Measurements from ENCODE around the gene MYO15B.
"Not testable (repeated sequence)": the region's sequence is repeated elsewhere in the genome, so short reads cannot be mapped to it uniquely, and the experiment has no call there.

Gene MYO15B

DNA sequence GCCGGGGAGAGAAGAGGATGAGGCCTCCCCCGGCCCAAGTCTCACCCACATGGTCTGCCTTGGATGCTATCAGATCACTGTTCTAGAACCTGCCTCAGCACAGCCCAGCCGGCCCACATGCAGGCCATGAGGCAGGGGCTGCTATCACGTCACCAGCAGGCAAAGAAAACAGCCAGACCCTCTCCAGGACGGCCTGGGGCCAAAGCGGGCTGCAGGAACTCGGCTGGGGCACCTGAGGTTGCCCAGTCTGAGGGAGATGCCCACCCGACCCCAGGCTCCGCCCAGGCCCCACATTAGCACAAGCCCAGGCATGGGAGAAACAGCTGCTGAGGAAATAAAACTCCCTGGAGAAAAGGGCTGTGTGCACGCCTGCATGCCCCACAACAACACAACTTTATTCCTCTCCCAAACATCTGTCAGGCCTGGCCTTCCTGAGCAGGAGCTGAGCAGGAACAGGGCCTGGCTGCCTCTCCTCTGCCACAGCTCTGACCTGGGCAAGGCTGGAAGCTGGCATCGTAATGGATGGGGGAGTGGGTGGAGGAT, 39.0 kb downstream of the MYO15B start:
- no peak for DNase-seq

DNA sequence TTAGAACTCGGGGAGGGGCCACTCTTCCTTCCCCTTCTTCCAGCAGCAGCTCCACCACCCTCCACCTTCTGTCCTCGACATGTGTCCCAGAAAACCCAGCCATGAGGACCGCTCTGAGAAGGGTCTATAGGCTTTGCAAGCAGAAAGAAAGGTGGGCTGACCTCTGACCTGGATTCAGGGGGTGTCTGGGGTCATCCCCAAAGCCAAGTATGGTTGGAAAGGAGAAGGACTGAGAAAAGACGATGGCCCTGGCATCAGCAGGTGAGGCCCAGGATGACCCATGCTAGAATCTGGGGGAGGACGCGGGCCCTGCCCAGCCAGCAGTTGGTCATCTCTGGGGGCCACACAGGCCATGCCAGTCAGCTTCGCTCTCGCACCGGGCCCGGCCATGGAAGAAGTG, 39.5 kb downstream of the MYO15B start:
- no peak for DNase-seq

GRCh38 chr17:75628425-75628824, 40.8 kb downstream of the MYO15B start:
- no peak for DNase-seq

GRCh38 chr17:75629157-75629556, 41.6 kb downstream of the MYO15B start:
- no peak for DNase-seq

- no peak for DNase-seq
Observed at GRCh38 chr17:75630071-75630917, 42.7 kb downstream of the MYO15B start.

- DNase-seq = no peak
Observed at GRCh38 chr17:75631353-75631752, 43.8 kb downstream of the MYO15B start.

GRCh38 chr17:75632428-75632827, 44.8 kb downstream of the MYO15B start:
- no peak for DNase-seq

DNA sequence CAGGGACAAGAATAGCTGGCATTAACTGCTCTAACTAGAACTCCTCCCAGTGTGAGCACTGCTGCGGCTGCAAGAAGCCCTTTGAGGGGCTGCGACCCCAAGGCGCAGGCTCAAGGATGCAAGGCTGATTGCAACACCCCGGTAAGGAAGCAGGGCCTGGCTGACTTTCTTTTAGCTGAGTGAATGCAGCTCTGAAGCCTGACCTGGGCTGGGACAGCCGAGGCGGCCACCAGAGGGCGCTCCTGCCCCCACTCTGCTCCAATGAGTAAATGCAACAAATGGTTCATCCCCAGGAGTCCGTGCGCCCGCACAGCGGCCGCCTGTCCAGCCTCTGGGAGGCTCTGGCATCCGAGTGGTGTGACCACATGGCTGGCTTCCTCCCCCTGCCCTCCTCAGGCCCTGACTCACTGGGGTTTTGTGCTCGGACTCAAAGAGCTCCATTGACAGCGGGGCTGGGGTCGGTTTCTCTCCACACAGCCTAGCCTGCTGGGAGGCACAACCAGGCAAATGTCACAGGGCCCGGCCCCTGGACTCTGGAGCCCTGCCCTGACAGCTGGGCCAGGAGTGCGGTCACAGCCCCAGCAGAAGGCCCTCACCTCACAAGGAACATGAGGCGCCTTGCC, 45.4 kb downstream of the MYO15B start, which contains the start of gene SMIM5:
Gene SMIM5, plus strand, starts transcription at position 572 of the 623 bp plus-strand sequence. CDS start 6,768 bp downstream, outside the sequence.
- peak; percentile 60 for DNase-seq

DNA sequence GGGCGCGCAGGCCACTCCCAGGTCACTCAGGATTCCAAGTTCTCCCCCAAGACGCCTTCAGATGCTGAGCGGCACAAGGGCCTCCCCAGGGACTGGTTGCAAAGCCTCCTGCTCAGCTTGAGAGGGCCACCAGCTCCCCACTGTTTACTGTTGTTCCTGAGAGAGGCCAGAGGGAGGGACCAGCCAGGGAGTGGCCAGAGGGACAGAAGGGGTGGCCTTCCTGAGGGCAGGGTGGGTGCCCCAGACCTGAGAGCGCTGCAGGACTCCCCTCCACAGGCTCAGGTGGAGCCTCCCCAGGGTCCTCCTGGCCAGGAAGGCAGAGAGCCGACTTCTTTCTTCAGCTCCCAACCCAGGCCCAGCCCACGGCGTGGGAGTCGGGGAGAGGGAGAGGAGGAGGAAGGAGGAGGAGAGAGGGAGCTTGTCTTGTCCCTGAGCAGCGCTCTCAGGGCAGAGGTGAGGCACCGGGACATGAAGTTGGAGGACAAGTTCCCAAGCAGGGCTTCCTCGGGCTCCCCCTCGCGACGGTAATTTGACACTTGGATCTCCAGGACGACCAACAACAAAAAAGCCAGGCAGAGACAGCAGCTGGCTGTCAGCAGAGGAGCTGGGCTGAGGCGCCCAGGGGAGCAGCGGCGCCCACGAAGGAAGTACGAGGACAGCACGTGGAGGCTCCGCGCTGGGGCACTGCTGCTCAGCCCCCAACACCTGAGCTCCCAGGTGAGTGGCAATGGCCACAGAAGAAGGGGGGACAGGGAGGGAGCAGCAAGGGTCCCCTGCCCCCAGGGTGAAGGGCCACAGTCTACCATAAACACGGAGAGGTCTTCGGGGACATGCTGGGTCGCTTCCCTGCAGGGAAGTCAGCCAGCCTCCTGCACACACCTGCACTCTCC, 46.1 kb downstream of the MYO15B start:
- peak; percentile 55 for DNase-seq

DNA sequence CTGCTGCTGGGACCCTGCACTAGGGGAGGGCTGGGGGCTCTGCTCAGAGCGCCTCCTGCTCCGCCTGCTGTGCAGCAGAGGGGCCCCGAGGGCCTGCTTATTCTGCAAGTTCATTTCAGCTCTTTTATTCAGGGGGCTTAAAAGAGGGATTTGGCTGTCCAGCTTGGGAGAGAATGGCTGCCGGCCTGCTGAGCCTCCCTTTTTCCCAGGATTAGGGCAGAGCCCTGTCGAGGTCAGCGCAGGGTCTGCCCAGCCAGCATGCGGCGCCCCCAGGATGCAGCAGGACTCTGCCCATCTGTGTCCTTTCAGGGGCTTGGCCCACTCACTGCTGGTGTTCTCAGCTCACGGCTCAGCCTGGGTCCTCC, 46.8 kb downstream of the MYO15B start:
- DNase-seq = no peak

DNA sequence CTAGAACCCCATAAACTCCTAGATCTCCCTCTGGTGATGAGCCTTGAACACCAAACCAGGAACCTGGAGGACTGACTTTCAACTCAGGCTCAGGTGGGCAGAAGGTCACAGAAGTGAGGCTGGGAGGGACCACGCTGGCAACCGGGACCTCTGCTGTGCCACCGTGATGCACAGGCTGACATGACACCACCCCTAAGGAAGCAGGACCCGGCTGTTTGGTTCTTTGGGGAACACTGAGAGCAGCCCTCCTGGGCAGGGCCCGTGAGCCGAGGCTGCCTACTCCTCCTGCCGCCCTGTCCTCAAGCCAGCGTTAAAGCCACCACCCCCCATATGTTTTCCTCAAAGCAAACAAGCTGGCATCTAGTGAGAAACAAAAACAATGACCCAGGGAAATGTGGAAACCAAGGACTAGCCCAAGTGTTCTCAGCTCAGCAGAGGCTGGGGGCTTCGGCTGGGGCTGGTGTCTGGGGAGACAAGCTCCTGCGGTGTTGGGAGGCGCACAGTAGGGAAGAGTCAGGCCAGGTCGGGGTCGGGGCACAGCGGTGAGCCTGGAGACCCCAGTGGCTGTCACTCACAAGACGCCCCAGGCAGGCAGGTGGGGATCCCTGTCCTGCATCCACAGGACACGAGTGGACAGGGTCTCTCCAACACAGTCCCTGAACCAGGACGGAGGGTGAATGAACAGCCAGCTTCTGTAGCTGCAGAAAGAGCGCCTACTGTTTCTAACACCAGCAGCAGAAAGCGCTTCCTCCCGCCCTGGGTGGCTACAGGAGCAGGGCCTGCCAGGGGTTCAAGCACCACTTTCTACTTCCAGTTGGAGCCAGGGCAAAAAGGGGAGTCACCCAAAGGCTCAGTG, 47.4 kb downstream of the MYO15B start:
- no peak for DNase-seq

DNA sequence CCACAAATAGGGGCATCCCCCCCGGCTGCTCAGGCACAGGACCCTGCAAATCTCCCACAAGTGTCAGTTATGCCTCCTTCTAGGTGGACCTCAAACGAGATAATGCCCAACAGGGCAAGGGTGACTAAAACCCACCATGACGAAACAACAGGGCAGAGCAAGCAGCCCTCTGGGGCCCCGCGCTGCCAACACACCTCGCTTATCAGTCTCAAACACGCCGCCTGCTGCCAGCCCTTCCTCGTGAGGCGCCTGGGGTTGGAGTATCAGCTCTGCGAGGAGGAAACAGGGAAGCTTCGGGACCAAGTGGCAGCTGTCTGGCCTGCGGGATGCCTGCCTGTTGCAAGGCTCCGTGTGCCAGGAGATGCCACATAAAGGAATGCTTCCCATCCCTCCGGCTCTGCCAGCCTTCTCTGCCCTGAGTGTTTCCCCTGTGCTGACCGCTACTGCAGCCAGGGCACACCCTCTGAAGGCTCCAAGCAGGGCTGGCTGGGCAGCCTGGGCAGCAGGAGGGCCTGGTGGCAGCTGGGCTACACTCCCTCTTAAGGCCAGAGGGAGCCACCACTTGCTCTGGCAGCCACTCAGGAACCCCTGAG, 48.1 kb downstream of the MYO15B start:
- no peak for DNase-seq

DNA sequence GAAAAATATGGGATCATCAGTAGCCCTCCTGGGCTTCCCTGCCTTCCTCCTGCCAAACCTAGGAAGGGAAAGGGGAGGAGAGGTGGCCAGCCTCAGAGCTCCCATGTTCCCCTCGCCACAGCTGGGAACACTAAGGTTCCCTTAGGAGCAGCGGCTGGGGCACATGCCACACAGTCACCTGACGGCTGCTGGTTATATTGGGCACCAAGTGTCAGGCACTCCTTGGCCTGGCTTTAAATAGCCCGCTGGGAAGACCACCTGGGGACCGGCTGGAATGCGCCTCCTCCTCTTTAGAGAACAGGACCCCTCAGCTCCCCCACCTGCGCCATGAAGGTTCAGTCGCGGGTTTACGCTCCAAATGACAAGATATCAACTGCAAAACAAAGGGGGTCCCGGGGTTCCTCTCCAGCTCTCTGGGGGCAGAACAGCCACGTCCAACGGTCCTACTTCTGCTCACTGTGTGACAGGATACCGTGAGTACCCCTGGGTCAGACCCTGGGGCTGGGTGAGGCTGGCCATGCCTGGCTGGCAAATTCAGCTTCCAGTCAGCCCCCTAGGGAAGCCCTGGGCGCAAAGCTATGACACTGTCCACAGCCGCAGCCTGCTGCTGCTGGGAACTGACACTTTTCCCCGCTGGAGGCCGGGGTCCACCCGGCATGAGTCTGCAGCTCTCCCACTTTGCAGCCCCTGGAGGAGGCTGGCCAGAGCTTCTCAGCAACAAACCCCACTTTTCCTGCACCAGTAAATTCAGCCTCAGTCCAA, 49.0 kb downstream of the MYO15B start:
- no peak for DNase-seq

- no peak for DNase-seq
Observed at GRCh38 chr17:75637143-75637538, 49.5 kb downstream of the MYO15B start.

- no peak for DNase-seq
Observed at GRCh38 chr17:75637551-75637950, 50.0 kb downstream of the MYO15B start.

DNA sequence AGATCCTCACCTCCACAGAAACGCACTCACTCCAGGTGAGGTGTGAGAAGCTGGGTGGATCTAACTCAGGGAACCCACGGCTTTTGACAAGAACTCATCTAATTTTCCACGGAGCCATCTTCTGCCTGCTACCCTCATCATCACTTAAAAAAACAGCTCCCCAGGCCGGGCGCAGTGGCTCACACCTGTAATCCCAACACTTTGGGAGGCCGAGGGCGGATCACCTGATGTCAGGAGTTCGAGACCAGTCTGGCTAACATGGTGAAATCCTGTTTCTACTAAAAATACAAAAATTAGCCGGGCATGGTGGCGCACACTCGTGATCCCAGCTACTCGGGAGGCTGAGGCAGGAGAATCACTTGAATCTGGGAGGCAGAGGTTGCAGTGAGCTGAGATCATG, 50.4 kb downstream of the MYO15B start:
- not testable (repeated sequence) for DNase-seq

DNA sequence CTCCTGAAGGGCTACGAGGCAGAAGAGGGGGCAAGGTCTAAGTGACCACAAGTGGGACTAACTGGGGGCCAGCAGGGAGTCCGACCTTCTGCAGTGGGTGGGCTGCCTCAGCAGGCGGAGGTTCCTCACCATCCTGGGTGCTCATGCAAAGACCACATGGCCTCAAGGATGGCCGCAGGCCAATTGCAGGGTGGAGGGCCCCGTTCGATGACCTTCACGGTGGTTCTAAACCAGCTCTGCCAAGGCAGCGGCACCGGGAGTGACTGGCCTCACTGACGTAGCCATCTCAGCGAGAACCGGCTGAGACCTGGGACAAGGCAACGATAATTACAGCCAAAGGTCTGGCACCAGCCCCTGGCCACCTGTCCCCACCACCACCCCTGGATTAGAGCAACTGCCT, 51.3 kb downstream of the MYO15B start:
- DNase-seq = no peak

DNA sequence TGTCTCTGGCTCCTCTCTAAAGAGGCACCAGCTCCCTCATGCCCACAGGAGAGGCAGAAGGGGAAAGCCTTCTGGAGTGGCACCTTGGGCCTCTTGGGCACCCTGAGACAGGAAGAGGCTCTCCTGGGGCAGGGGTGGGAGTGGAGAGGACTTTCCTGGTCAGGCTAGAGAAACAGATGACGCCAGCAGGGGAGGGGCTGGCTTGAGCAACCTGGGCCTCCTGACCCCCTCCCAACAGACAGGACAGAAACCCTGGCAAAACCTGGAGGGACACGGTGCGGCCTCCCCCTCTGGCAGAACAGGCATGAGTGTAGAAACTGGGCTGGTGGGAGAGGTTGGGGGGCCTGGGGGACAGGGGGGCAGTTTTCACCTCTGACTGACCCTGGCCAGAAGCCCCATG, 51.7 kb downstream of the MYO15B start:
- no peak for DNase-seq

DNA sequence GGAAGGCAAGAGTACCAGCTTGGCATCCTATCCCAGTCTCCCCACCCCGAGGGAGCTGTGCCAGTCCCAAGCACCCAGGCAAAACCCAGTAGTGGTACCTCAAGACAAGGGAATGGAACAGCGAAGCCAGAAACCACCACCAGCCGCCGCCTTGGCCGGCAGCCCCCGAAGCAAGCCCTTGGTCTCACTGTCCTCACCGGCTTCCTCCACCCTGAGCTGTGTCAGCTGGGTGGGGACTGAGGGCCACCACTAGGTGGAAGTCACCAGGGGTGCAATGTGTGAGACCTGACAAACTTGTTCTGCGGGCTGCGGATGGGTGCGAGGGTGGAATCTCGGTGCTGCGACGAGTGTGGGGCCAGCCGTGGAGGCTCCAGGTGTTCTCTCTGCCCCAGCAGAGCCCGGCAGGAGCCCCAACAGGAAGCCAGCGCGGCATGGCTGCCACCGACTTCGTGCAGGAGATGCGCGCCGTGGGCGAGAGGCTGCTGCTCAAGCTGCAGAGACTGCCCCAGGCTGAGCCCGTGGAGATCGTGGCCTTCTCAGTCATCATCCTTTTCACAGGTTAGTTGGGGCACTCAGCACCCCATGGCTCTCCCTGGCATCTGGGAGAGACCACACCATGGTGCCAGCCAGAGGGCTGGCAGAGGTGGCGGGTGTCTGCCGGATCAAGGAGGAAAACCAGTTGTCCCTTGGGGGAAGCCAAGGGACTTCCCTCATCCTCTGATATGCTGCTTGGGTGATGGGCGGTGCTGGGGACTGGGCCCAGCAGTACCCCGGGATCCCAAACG, 52.4 kb downstream of the MYO15B start:
- no peak for DNase-seq

DNA sequence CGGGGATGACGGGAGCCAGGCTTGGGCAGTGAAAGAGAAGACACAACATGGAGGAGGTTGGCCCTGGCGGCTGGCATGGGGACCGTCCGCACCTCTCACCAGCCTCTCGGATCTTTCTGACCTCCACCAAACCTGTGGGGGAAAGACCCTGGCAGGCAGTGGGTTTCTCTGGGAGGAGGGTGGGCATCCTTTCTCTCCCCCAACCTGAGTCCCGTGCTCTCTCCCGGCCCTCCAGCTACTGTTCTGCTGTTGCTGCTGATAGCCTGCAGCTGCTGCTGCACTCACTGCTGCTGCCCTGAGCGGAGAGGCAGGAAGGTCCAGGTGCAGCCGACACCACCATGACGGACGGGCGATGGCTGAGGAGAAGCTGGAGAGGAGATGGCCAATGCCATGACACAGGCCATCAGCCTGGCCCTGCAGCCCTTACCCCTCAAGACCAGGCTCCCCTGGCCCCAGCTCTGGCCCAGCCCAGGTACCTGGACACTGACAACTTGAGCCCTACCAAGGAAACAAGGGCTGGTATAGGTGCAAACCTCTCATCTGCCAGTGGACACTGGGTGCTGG, 53.0 kb downstream of the MYO15B start:
- no peak for DNase-seq
